MM.1S (cell line): ENCODE data around the gene SNX15.

Source experiments
- DNase-seq: peaks from one replicate; pipeline ENCODE4 v3.0.0-alpha.2; 2015
- H2AFZ ChIP-seq: fragments of 300-600 bp; sonication (generic); 2 replicates; pipeline ENCODE4 v1.6.0; 2016; ENCODE audit warnings: antibody characterized with exemption, low read length
- H3F3A ChIP-seq: fragments of 300-600 bp; sonication (generic); 2 replicates; pipeline ENCODE4 v1.6.1; 2016; ENCODE audit warnings: mild to moderate bottlenecking, antibody characterized with exemption, low read length, moderate library complexity, mixed read lengths; ENCODE audit not compliant: insufficient read depth
- H3K27ac ChIP-seq: fragments of 300-600 bp; sonication (generic); 2 replicates; pipeline ENCODE4 v1.5.1; 2016; ENCODE audit warnings: mild to moderate bottlenecking, low read length
- H3K27me3 ChIP-seq: fragments of 300-600 bp; sonication (generic); replicated peaks from 2 replicates; pipeline ENCODE4 v1.6.0; 2016; ENCODE audit warnings: low read length; ENCODE audit not compliant: insufficient read depth
- H3K36me3 ChIP-seq: fragments of 300-600 bp; sonication (generic); replicated peaks from 2 replicates; pipeline ENCODE4 v1.6.1; 2016; ENCODE audit warnings: mild to moderate bottlenecking, low read length, mixed read lengths; ENCODE audit not compliant: insufficient read depth
- H3K4me1 ChIP-seq: fragments of 300-600 bp; sonication (generic); 2 replicates; pipeline ENCODE4 v1.6.1; 2016; ENCODE audit warnings: low read length, mixed read lengths
- H3K4me2 ChIP-seq: fragments of 300-600 bp; sonication (generic); 2 replicates; pipeline ENCODE4 v1.6.0; 2016; ENCODE audit warnings: low read depth, low read length
- H3K4me3 ChIP-seq: fragments of 300-600 bp; sonication (generic); 2 replicates; pipeline ENCODE4 v1.5.1; 2016; ENCODE audit warnings: low read length, mixed read lengths
- H3K79me2 ChIP-seq: fragments of 300-600 bp; sonication (generic); 2 replicates; pipeline ENCODE4 v1.6.1; 2016; ENCODE audit warnings: mixed run types, low read length, mixed read lengths
- H3K9ac ChIP-seq: fragments of 300-600 bp; sonication (generic); 2 replicates; pipeline ENCODE4 v1.6.1; 2016; ENCODE audit warnings: low read length, mixed read lengths
- H3K9me2 ChIP-seq: fragments of 300-600 bp; sonication (generic); replicated peaks from 2 replicates; pipeline ENCODE4 v1.6.1; 2016; ENCODE audit warnings: mild to moderate bottlenecking, low read length, mixed read lengths; ENCODE audit not compliant: insufficient read depth
- H3K9me3 ChIP-seq: fragments of 300-600 bp; sonication (generic); replicated peaks from 2 replicates; pipeline ENCODE4 v1.6.1; 2016; ENCODE audit warnings: mild to moderate bottlenecking, low read length, mixed read lengths; ENCODE audit not compliant: insufficient read depth
- H4K20me1 ChIP-seq: fragments of 300-600 bp; sonication (generic); 2 replicates; pipeline ENCODE4 v1.6.1; 2016; ENCODE audit warnings: mild to moderate bottlenecking, low read length, moderate library complexity, mixed read lengths; ENCODE audit not compliant: insufficient read depth
- EZH2 ChIP-seq: fragments of 300-600 bp; sonication (generic); optimal IDR thresholded peaks from 2 replicates; pipeline ENCODE3; 2017; ENCODE audit warnings: low read depth, mild to moderate bottlenecking, antibody characterized with exemption, low read length, mixed read lengths
- EZH2phosphoT487 ChIP-seq: fragments of 300-600 bp; sonication (generic); IDR thresholded peaks from 2 replicates; pipeline ENCODE4 v1.6.1; 2018; ENCODE audit warnings: antibody characterized with exemption, low read length
- TF ChIP-seq, protein P1 (sequence below): fragments of 300-600 bp; sonication (generic); IDR thresholded peaks from 2 replicates; pipeline ENCODE4 v1.5.1; 2016; ENCODE audit warnings: antibody characterized with exemption, low read length, mixed read lengths

The SNX15 gene

DNA sequence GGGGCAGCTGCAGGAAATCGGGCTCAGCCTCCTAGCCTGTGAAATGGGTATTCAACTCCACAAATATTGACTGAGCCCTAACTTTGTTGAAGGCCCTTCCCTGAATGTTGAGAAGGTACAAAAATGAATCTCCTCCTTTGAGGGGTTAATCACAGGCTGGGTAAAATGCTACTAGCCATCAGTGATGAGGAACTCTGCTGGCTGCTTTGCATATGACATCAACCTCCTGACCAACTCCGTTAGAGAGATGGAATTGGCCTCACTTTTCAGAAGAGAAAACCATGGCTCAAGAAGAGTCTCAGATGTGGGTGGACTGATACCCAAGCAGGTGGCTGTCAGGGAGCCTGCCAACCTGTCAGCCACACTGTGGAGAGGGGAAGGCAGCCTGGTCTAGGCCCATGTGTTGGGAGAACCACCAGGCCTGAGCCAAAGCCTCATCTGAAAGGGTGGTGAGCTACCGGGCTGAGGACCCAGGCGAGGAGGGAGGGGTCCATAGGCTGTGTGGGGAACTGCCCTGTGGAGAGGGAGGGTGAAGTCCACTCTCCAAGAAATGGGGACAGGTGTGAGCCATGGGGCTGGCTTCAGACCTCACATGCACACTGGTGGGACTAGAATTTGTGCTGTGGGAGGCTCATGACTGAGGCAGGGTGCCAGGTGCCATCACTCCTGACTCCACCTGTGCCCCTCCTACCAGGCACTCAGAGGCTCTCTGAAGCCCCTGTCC lies 44.8 kb downstream of the SNX15 start:
- H3K9ac ChIP-seq, result no peak overlapping the region
- H2AFZ ChIP-seq, result peak overlapping the region; percentile 3; the same call in 1 of the 2 replicates
- H3K4me1 ChIP-seq, result peaks cover 12% of the 10 kb centered on the region
- H3K4me3 ChIP-seq, result no peak overlapping the region
- no peaks in the 10 kb centered on the region for H3K9me2 ChIP-seq
- TF ChIP-seq EZH2phosphoT487, result no peak
- TF ChIP-seq, protein P1, sequence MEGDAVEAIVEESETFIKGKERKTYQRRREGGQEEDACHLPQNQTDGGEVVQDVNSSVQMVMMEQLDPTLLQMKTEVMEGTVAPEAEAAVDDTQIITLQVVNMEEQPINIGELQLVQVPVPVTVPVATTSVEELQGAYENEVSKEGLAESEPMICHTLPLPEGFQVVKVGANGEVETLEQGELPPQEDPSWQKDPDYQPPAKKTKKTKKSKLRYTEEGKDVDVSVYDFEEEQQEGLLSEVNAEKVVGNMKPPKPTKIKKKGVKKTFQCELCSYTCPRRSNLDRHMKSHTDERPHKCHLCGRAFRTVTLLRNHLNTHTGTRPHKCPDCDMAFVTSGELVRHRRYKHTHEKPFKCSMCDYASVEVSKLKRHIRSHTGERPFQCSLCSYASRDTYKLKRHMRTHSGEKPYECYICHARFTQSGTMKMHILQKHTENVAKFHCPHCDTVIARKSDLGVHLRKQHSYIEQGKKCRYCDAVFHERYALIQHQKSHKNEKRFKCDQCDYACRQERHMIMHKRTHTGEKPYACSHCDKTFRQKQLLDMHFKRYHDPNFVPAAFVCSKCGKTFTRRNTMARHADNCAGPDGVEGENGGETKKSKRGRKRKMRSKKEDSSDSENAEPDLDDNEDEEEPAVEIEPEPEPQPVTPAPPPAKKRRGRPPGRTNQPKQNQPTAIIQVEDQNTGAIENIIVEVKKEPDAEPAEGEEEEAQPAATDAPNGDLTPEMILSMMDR, result 0 out of 2 replicates have a peak, but pooled peaks have one; percentile 3
- TF ChIP-seq EZH2, result no peak
- H3F3A ChIP-seq, result no peaks in the 10 kb centered on the region
- H3K36me3 ChIP-seq, result no peaks in the 10 kb centered on the region
- no peaks in the 10 kb centered on the region for H3K27me3 ChIP-seq
- peaks cover 4% of the 10 kb centered on the region for H3K79me2 ChIP-seq
- H3K9me3 ChIP-seq, result no peaks in the 10 kb centered on the region
- H4K20me1 ChIP-seq, result no peaks in the 10 kb centered on the region
- H3K4me2 ChIP-seq, result no peak overlapping the region
- peak overlapping the region; percentile 8; the same call in 1 of the 2 replicates for H3K27ac ChIP-seq
- DNase-seq, result no peak

DNA sequence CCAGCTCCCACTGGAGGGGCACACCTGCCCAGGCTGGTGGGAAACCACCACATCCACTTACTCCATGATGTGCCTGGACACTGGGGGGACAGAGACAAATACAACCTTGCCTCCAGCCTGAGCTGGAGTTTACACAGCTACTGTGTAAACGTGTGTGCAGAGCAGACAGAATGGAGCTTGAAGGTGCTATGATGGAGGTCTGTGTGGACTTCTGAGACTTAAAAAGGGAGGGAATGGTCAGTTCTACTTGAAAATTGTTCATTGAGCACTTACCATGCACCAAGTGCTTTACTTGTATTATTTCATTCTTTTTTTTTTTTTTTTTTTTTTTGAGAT lies 45.4 kb downstream of the SNX15 start:
- H3K27me3 ChIP-seq, result no peaks in the 10 kb centered on the region
- H3K9me3 ChIP-seq, result no peaks in the 10 kb centered on the region
- H3K36me3 ChIP-seq, result 0 out of 2 replicates have a peak, but pooled peaks cover 4% of the 10 kb centered on the region
- H3K4me1 ChIP-seq, result peaks cover 12% of the 10 kb centered on the region
- TF ChIP-seq EZH2 (no peak), EZH2phosphoT487 (no peak)
- TF ChIP-seq, protein P1, result no peak
- H3K27ac ChIP-seq, result no peak overlapping the region; the same call in 1 of the 2 replicates
- no peak for DNase-seq
- no peak overlapping the region for H3K4me3 ChIP-seq
- H3K79me2 ChIP-seq, result peaks cover 10% of the 10 kb centered on the region
- H3K4me2 ChIP-seq, result no peak overlapping the region
- no peaks in the 10 kb centered on the region for H3F3A ChIP-seq
- no peaks in the 10 kb centered on the region for H3K9me2 ChIP-seq
- no peak overlapping the region for H3K9ac ChIP-seq
- peak overlapping the region; percentile 3; the same call in 1 of the 2 replicates for H2AFZ ChIP-seq
- no peaks in the 10 kb centered on the region for H4K20me1 ChIP-seq

DNA sequence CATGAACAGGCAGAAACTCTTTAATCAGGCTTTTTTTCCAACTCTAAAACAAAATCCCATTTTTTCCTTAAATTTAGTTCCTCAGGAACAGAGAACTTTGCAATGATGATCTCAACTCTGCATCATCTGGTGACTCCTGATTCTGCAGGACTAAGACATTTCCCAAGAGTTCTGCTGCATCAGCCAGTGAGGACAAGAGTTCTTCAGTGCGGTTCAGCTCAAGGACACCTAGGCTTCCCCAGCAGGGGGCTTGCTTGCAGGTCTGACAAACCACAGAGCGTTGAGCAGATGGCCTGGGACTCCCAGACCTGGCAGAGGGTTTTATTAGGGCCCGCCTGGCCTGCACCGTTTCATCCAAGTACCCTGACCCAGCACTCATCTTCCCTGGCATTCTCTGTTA lies 50.2 kb downstream of the SNX15 start:
- peaks cover 25% of the 10 kb centered on the region for H3K4me1 ChIP-seq
- no peaks in the 10 kb centered on the region for H4K20me1 ChIP-seq
- peaks cover 18% of the 10 kb centered on the region; the same call in 1 of the 2 replicates for H3F3A ChIP-seq
- no peak overlapping the region for H2AFZ ChIP-seq
- H3K27me3 ChIP-seq, result no peaks in the 10 kb centered on the region
- TF ChIP-seq EZH2phosphoT487 (no peak), EZH2 (no peak)
- TF ChIP-seq, protein P1, result no peak
- peaks cover 56% of the 10 kb centered on the region for H3K79me2 ChIP-seq
- no peak overlapping the region for H3K27ac ChIP-seq
- H3K4me3 ChIP-seq, result no peak overlapping the region
- no peaks in the 10 kb centered on the region for H3K9me2 ChIP-seq
- no peaks in the 10 kb centered on the region for H3K9me3 ChIP-seq
- no peak overlapping the region for H3K9ac ChIP-seq
- DNase-seq, result no peak
- 0 out of 2 replicates have a peak, but pooled peaks cover 6% of the 10 kb centered on the region for H3K36me3 ChIP-seq
- H3K4me2 ChIP-seq, result no peak overlapping the region
